SK-N-SH (cell line): Measurements from ENCODE around the gene DAB1. TPM values are rescaled to one million over a fixed set of nuclear protein-coding genes. Genes with fewer than 3 reads are reported as not detected.
"Not testable (repeated sequence)": the region's sequence is repeated elsewhere in the genome, so short reads cannot be mapped to it uniquely, and the experiment has no call there.

Source experiments
- CTCF ChIA-PET: fragments of 300-600, 350-600 bp; formaldehyde crosslinking; extraction: SDS; loops from one replicate; lab custom pipeline; 2021; lab: Yijun Ruan, JAX
- POLR2A ChIA-PET: fragments of 350-600 bp; sonication (Branson Sonifier 250); formaldehyde crosslinking; extraction: SDS; loops from one replicate; lab custom pipeline; 2020; ENCODE audit warnings: antibody characterized with exemption, inconsistent platforms; lab: Yijun Ruan, JAX
- DNase-seq: peaks from one replicate; pipeline ENCODE4 v3.0.0; 2012
- H2AFZ ChIP-seq: fragments of 200-600 bp; sonication (generic); 2 replicates; pipeline ENCODE4 v1.8.1; 2016; ENCODE audit warnings: antibody characterized with exemption, mild to moderate bottlenecking, low read depth
- H3F3A ChIP-seq: fragments of 200-600 bp; sonication (generic); replicated peaks from 2 replicates; pipeline ENCODE3; 2016; ENCODE audit warnings: antibody characterized with exemption, mild to moderate bottlenecking; ENCODE audit not compliant: insufficient read depth
- H3K27ac ChIP-seq, 2 experiments: fragments of 200-500 bp in 1 of 2; fragments of 200-600 bp in 1 of 2; sonication (Bioruptor generic) in 1 of 2; sonication (generic), shearing (Covaris generic) in 1 of 2; 2 replicates each; pipeline versions ENCODE4 v1.5.1 to v1.6.1; 2014 to 2016; ENCODE audit warnings: low read depth in 2 of 2, inconsistent platforms in 1 of 2, low read length in 1 of 2, mild to moderate bottlenecking in 1 of 2, mixed read lengths in 1 of 2
- H3K27me3 ChIP-seq: fragments of 200-600 bp; sonication (generic), shearing (Covaris generic); 2 replicates; pipeline ENCODE4 v1.6.1; 2016; ENCODE audit warnings: mixed run types; ENCODE audit not compliant: insufficient read depth
- H3K36me3 ChIP-seq, 2 experiments: fragments of 200-500 bp in 1 of 2; fragments of 200-600 bp in 1 of 2; sonication (Bioruptor generic) in 1 of 2; sonication (generic) in 1 of 2; replicated peaks in 1 of 2; 2 replicates each; pipeline versions ENCODE3 to v1.5.1; 2014 to 2016; ENCODE audit warnings: low read length in 1 of 2, mild to moderate bottlenecking in 1 of 2; ENCODE audit not compliant: insufficient read depth in 2 of 2, control insufficient read depth in 1 of 2
- H3K4me1 ChIP-seq, 2 experiments: fragments of 200-500 bp in 1 of 2; fragments of 200-600 bp in 1 of 2; sonication (Bioruptor generic) in 1 of 2; sonication (generic), shearing (Covaris generic) in 1 of 2; 2 replicates each; pipeline versions ENCODE4 v1.5.1 to v1.6.1; 2014 to 2016; ENCODE audit warnings: low read depth in 1 of 2, low read length in 1 of 2, mixed run types in 1 of 2; ENCODE audit not compliant: insufficient read depth in 2 of 2, control insufficient read depth in 1 of 2
- H3K4me2 ChIP-seq: fragments of 200-600 bp; sonication (generic), shearing (Covaris generic); 2 replicates; pipeline ENCODE4 v1.6.1; 2017; ENCODE audit warnings: mixed run types
- H3K4me3 ChIP-seq, 2 experiments: fragments of 200-500 bp in 1 of 2; fragments of 200-600 bp in 1 of 2; sonication (Bioruptor generic) in 1 of 2; sonication (generic), shearing (Covaris generic) in 1 of 2; 2 replicates each; pipeline versions ENCODE4 v1.5.1 to v1.8.1; 2014 to 2016; ENCODE audit warnings: low read depth in 2 of 2, inconsistent platforms in 1 of 2, low read length in 1 of 2, mild to moderate bottlenecking in 1 of 2, mixed read lengths in 1 of 2, moderate library complexity in 1 of 2
- H3K79me2 ChIP-seq: fragments of 200-600 bp; sonication (generic); 2 replicates; pipeline ENCODE4 v1.8.1; 2017; ENCODE audit warnings: mild to moderate bottlenecking; ENCODE audit not compliant: insufficient read depth
- H3K9ac ChIP-seq: fragments of 200-600 bp; sonication (generic); 2 replicates; pipeline ENCODE4 v1.6.1; 2017; ENCODE audit warnings: mixed run types
- H3K9me2 ChIP-seq: fragments of 200-600 bp; sonication (generic); 2 replicates; pipeline ENCODE4 v1.6.1; 2017; ENCODE audit warnings: mixed run types
- H3K9me3 ChIP-seq: fragments of 200-600 bp; sonication (generic); 2 replicates; pipeline ENCODE4 v1.6.1; 2017; ENCODE audit warnings: mixed run types, mild to moderate bottlenecking, moderate library complexity
- H4K20me1 ChIP-seq: fragments of 200-600 bp; sonication (generic); 2 replicates; pipeline ENCODE4 v1.6.1; 2017; ENCODE audit warnings: mild to moderate bottlenecking, mixed run types; ENCODE audit not compliant: insufficient read depth
- CHD2 ChIP-seq: fragments of 150-350 bp; IDR thresholded peaks from 2 replicates; pipeline ENCODE4 v1.6.1; 2018; ENCODE audit warnings: low read length; ENCODE audit not compliant: partially characterized antibody
- EZH2phosphoT487 ChIP-seq: fragments of 200-600 bp; sonication (generic); IDR thresholded peaks from 2 replicates; pipeline ENCODE4 v1.6.1; 2017; ENCODE audit warnings: low read depth, mixed run types, mild to moderate bottlenecking, antibody characterized with exemption, moderate library complexity, borderline replicate concordance
- FOXJ3 ChIP-seq: sonication (generic); formaldehyde crosslinking; IDR thresholded peaks from 2 replicates; pipeline ENCODE4 v1.5.1; 2020; ENCODE audit warnings: mild to moderate bottlenecking, missing genetic modification reagents
- FOXM1 ChIP-seq: IDR thresholded peaks from 2 replicates; pipeline ENCODE4 v1.4.0; 2012; ENCODE audit warnings: low read depth, mild to moderate bottlenecking
- GATA2 ChIP-seq: sonication (generic); formaldehyde crosslinking; IDR thresholded peaks from 2 replicates; pipeline ENCODE4 v1.5.0; 2020; ENCODE audit warnings: mild to moderate bottlenecking, missing genetic modification reagents
- MAX ChIP-seq: IDR thresholded peaks from 2 replicates; pipeline ENCODE4 v1.4.0; 2012; ENCODE audit warnings: low read depth
- MEF2A ChIP-seq: IDR thresholded peaks from 2 replicates; pipeline ENCODE4 v1.4.0; 2012; ENCODE audit warnings: low read depth, borderline replicate concordance
- POLR2AphosphoS5 ChIP-seq: IDR thresholded peaks from 2 replicates; pipeline ENCODE4 v1.6.1; 2012; ENCODE audit warnings: low read depth, low read length
- RCOR1 ChIP-seq: fragments of 150-350 bp; IDR thresholded peaks from 2 replicates; pipeline ENCODE4 v1.6.1; 2017; ENCODE audit warnings: antibody characterized with exemption, low read length
- RXRA ChIP-seq: IDR thresholded peaks from 2 replicates; pipeline ENCODE4 v1.4.0; 2012; ENCODE audit warnings: low read depth, mild to moderate bottlenecking, borderline replicate concordance
- SMC3 ChIP-seq: IDR thresholded peaks from 2 replicates; pipeline ENCODE4 v1.6.1; 2012; ENCODE audit warnings: low read depth, low read length, improper control_type of control experiment
- USF2 ChIP-seq: fragments of 150-350 bp; IDR thresholded peaks from 2 replicates; pipeline ENCODE4 v1.6.1; 2017; ENCODE audit warnings: antibody characterized with exemption, low read length, low read depth, borderline replicate concordance
- YY1 ChIP-seq: IDR thresholded peaks from 2 replicates; pipeline ENCODE4 v1.4.0; 2012; ENCODE audit warnings: low read depth, mild to moderate bottlenecking
- WGBS: methylation state at CpG from one replicate; pipeline ENCODE4 v1.1.6; 2017; ENCODE audit warnings: low lambda C conversion rate; 5-methylcytosine and 5-hydroxymethylcytosine counted together
- polyA plus RNA-seq, 3 experiments: library from polyadenylated mRNA; depleted of rRNA; stranded (reverse); fragments of >200 nt; gene quantifications; 2 replicates each; pipeline ENCODE4 v1.2.3, GENCODE V29; 2012
- TF ChIP-seq, protein P1 (sequence below): fragments of 150-350 bp; IDR thresholded peaks from 2 replicates; pipeline ENCODE4 v1.6.1; 2016; ENCODE audit warnings: mild to moderate bottlenecking, low read depth, low read length

DAB1 gene
- polyA plus RNA-seq, 1 of the 3 experiments (the other 2 are of a cell fraction) = 2.9 TPM

DNA sequence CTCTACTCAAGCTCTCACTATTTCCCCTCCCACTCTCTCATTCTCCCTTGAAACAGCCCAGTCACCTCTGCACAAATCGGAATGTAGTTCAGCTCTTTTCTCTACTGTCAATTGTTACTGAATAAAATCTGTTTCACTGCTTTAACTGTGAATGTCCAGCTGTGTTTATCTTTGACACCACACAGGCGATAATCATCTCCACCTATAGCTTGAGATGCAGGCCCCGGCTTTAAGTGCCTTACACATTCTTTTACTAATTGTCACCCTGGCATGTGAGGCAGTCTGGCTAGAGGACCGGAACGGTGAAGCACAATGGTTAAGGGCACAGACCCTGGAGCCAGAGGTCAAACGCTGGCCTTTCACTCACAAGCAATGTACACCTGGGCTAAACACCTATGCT is 335.2 kb downstream of the DAB1 start:
- TF ChIP-seq RCOR1 (no peak), RXRA (no peak), SMC3 (no peak)

DNA sequence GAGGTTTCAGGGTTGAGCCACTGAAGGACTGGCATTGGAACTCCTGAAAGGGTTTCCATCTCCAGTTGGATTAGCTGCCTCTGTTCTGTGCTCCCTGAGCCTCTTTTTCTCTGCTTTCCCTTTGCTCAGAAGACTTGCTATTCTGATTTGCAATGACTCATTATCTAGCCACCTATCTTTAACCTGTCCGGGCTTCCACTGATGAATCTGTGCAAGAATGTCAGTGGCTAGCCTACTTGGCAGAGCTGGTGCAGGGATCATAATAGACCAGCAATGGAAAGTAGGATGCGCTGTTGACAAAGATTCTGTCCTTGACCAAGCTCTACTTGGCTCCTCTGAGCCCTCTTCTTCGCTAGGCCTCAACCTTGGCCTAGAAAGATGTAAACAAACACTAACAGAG is 336.2 kb downstream of the DAB1 start:
- CTCF ChIA-PET, H3K4me3 ChIP-seq, H3K79me2 ChIP-seq, H3K9ac ChIP-seq, H3K36me3 ChIP-seq, H3K9me2 ChIP-seq, H3K27ac ChIP-seq, H3K4me1 ChIP-seq, H4K20me1 ChIP-seq, H3K4me2 ChIP-seq, POLR2A ChIA-PET, H3K9me3 ChIP-seq, H3F3A ChIP-seq, H2AFZ ChIP-seq, H3K27me3 ChIP-seq, DNase-seq: not testable (repeated sequence)
- 67% methylated on average over 1 of the region's 3 CpGs for WGBS

More for the DNA sequence above, 335.2 kb downstream of the DAB1 start:
- H2AFZ ChIP-seq = no peak overlapping the region
- H3K79me2 ChIP-seq = no peaks in the 10 kb centered on the region
- H3K27me3 ChIP-seq = no peaks in the 10 kb centered on the region
- no peaks in the 10 kb centered on the region for H3K4me1 ChIP-seq
- H3K27ac ChIP-seq = no peak overlapping the region
- H3K4me2 ChIP-seq = no peak overlapping the region
- H3K9me3 ChIP-seq = no peaks in the 10 kb centered on the region
- H3K4me3 ChIP-seq = no peak overlapping the region
- 88% methylated on average over 6 of the region's 6 CpGs for WGBS
- DNase-seq = no peak
- no peaks in the 10 kb centered on the region for H4K20me1 ChIP-seq
- no peaks in the 10 kb centered on the region for H3K9me2 ChIP-seq
- H3F3A ChIP-seq = no peaks in the 10 kb centered on the region
- no peak overlapping the region for H3K9ac ChIP-seq
- ChIA-PET CTCF (no interaction called here), POLR2A (no interaction called here)
- H3K36me3 ChIP-seq = no peaks in the 10 kb centered on the region

GRCh38 chr1:57086154-57086553 is 337.7 kb downstream of the DAB1 start:
- TF ChIP-seq SMC3 (no peak), FOXJ3 (CRISPR knock-in tag) (no peak), CHD2 (no peak), FOXM1 (no peak), MAX (no peak), POLR2AphosphoS5 (no peak), MEF2A (no peak), GATA2 (CRISPR knock-in tag) (no peak), YY1 (no peak), USF2 (no peak), RXRA (no peak), EZH2phosphoT487 (no peak)
- TF ChIP-seq, protein P1, sequence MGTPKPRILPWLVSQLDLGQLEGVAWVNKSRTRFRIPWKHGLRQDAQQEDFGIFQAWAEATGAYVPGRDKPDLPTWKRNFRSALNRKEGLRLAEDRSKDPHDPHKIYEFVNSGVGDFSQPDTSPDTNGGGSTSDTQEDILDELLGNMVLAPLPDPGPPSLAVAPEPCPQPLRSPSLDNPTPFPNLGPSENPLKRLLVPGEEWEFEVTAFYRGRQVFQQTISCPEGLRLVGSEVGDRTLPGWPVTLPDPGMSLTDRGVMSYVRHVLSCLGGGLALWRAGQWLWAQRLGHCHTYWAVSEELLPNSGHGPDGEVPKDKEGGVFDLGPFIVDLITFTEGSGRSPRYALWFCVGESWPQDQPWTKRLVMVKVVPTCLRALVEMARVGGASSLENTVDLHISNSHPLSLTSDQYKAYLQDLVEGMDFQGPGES = no peak
- TF ChIP-seq, all 33 proteins: peak for 0
- Histone ChIP-seq H3K4me2 (no peak overlapping the region), H3K79me2 (no peaks in the 10 kb centered on the region), H4K20me1 (no peaks in the 10 kb centered on the region), H3K27me3 (no peaks in the 10 kb centered on the region), H3K4me3 (no peak overlapping the region), H3K36me3 (no peaks in the 10 kb centered on the region), H2AFZ (no peak overlapping the region), H3K27ac (no peak overlapping the region), H3K9me2 (no peaks in the 10 kb centered on the region), H3K9me3 (no peaks in the 10 kb centered on the region), H3K4me1 (no peaks in the 10 kb centered on the region), H3K9ac (no peak overlapping the region), H3F3A (no peaks in the 10 kb centered on the region)
- no peak for DNase-seq
- ChIA-PET CTCF (interaction anchor here (1.6 kb wide), 1 partner anchor 14 kb away, joined by 3 read pairs; no protein-coding TSS in a partner anchor), POLR2A (no interaction called here)
- WGBS = 76% methylated on average over 5 of the region's 6 CpGs
